Stomach (tissue), 4 donors: ENCODE results near the gene CCDC144A.
"Not testable (repeated sequence)": the region's sequence is repeated elsewhere in the genome, so short reads cannot be mapped to it uniquely, and the experiment has no call there.

Experiments
- CTCF ChIP-seq, 7 experiments: fragments of 450-650 bp in 4 of 7; fragments of 200-600 bp in 3 of 7; sonication (generic) in 3 of 7; IDR thresholded peaks; one replicate each; pipeline ENCODE4 v1.5.1; 2016 to 2019; ENCODE audit warnings: antibody characterized with exemption in 7 of 7, control low read depth in 2 of 7, mild to moderate bottlenecking in 1 of 7
- EP300 ChIP-seq: sonication (generic); formaldehyde crosslinking; IDR thresholded peaks from one replicate; pipeline ENCODE4 v1.6.1; 2017; ENCODE audit warnings: antibody characterized with exemption
- POLR2A ChIP-seq, 4 donors: fragments of 450-650 bp; IDR thresholded peaks; one replicate each; pipeline ENCODE4 v1.6.1; 2016; ENCODE audit warnings: antibody characterized with exemption in 4 of 4, control low read depth in 2 of 4, mild to moderate bottlenecking in 1 of 4, moderate library complexity in 1 of 4
- POLR2AphosphoS5 ChIP-seq, 3 donors: sonication (generic); formaldehyde crosslinking; IDR thresholded peaks; one replicate each; pipeline ENCODE4 v1.6.1; 2016; ENCODE audit warnings: antibody characterized with exemption in 3 of 3

GRCh38 chr17:16768290-16769175 lies 78.5 kb downstream of the CCDC144A start:
- TF ChIP-seq CTCF (IDR thresholded peaks at IDR 0.05); POLR2AphosphoS5 (IDR thresholded peaks at IDR 0.05); POLR2A (IDR thresholded peaks at IDR 0.05); EP300: not testable (repeated sequence)
